Measurements from ENCODE around the gene NUDT22.

NUDT22 gene

DNA sequence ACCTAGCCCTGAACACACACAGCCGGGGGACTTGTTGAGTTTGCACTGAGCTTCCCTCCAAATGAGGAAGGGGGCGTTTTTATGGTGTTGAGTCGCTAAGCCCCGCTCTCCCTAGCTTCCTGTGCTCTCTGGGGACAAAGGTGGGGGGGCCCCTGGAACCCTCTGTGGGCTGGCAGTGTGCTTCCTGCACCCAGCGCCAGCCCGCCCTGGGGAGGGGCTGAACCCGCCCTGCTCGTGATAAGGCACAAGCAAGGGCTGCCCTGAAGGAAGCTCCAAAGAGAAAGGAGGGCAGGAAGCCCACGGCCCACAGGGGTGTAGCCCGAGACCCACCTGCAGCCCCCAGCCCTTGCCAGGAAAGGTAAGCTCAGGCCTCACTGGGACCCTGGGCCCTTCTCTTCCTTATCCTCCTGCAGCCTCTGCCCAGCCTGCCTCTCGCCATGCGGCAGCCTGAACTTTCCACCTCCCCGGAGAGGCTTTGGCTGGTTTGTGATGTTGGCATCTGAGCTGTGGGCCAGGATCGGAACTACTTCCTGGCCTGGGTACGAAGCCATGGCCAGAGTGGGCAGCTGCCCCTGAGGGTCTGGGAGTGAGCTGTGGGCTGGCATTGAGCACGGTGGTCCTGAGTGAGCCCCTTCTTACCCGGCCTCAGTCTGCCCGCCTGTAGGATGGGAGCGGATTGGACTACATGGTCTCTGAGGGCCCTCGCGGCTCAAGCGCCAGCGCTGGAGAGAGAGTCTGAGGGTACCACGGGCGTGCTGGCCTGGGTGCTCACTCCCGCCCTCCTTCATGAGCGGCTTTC is 19.4 kb upstream of the NUDT22 start, which contains the start of gene FERMT3:
Gene FERMT3, plus strand, starts transcription at position 265 of the 799 bp plus-strand sequence. CDS start 644 bp downstream, outside the sequence.
- peak in 2 of 3 donors; percentile 67 to 70 for DNase-seq (ENCODE audit: low read depth in 3 of 3)

DNA sequence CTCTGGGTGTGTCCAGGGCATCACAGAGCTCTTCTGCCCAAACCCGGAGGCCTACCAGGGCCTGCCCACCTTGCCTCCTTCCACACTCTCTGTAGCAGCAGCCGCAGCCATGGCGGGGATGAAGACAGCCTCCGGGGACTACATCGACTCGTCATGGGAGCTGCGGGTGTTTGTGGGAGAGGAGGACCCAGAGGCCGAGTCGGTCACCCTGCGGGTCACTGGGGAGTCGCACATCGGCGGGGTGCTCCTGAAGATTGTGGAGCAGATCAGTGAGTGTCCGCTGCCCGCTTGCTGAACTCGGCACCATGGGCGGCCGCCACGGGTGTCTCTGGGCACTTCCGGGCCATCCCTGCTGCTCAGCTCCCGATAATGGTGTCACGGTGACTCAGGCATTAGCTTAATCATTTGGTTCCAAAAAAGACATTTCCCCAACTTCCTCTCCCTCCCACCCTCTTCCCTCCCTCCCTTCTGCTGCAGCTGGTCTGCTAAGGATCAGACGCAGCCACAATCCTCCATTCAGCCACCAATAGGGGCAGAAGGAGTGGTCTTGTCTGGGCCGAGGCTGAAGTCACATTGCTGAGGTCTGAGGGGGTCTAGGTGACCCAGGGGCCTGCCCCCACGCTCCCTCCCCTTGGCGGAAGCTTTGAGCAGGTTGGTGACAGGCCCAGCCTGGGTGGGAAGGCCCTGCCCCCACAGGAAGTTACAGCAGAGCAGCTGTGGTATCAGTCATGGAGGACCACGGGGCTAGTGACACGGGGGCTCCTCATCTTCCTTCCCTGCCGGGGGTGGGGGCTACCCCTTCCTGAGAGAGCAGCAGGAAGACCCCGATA is 18.6 kb upstream of the NUDT22 start:
- peak in 2 of 3 donors; percentile 77 to 79 for DNase-seq (ENCODE audit: low read depth in 3 of 3)

DNA sequence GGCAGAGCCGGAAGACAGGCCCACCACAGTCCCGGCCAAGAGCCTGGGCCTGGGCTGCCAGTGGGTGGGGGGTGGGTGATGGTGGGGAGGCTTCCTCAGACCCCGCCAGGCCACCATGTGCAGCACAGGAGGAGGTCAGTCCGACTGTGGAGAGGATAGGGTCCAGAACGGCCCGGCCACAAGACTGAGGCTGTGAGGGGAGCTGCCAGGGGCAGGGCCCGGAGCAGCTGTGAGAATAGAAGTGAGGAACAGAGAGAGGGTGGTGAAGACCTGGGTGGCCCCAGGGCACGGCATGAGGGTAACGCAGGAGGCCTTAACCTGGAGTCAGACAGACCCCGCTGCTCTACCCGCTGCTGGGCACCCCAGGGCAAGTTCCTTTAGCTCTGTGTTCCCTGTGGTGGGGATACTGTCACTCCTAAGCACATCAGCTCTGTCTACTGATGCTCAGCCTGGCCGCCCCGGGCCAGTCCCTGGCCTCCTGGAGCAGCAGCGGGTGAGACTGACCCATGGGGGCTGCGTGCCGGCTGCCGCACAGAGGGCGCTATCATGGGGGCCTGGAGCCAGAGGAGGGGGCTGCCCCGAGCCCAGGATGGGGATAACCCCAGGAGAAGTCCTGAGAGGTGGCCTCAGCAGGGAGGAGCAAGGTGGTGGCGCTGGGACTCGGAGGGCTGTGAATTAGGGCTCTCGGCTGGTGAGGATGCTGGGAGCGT is 17.8 kb upstream of the NUDT22 start:
- DNase-seq (ENCODE audit: low read depth in 3 of 3): no peak

DNA sequence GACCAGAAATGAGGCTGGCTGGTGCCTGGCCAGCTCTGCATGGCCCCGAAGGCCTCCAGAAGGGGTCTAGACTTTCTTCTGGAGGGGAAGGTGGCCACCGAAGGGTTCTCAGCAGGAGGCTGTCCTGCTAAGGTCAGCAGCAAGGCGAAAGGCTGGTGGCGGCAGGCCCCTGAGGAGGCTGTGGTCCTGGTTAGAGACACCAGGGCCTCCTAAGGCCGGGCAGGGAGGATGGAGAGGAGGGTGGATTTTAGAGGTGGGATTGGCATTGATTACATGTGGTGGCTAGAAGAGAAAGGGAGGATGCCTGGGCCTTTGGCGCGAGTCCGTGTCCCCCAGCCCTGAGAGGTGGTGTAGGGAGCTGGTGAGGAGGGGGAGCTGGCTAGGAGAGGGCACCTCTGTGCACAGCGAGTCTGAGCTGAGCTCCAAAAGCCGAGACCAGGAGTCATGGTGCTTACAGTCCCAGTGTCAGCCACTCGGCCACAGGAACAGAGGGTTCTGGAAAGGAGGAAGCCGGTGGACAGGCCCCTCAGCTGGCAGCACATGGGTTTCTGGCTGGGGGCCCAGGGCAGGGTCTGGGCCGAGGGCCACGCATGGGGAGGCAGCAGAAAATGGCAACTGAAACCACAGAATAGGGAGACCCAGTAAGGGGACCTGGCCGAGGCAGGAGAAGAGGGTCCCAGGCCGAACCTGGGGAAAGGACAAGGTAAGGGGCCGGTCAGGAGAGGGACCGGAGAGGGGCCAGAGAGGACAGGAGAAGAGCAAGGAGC is 17.1 kb upstream of the NUDT22 start:
- no peak for DNase-seq (ENCODE audit: low read depth in 3 of 3)

DNA sequence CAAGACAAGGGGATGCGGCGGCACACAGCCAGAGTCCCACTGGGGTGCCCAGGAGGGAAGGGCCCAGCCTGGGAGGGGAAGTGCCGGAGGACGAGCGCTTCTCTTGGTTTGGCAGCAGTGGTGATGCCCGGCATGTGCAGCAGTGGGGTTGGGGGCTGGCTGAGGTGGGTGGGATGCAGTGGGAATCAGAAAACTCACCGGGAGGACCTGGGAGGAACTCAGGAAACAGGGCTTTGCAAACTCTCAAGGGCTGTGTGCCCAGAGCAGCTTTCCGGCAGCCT is 16.6 kb upstream of the NUDT22 start:
- no peak for DNase-seq (ENCODE audit: low read depth in 3 of 3)

DNA sequence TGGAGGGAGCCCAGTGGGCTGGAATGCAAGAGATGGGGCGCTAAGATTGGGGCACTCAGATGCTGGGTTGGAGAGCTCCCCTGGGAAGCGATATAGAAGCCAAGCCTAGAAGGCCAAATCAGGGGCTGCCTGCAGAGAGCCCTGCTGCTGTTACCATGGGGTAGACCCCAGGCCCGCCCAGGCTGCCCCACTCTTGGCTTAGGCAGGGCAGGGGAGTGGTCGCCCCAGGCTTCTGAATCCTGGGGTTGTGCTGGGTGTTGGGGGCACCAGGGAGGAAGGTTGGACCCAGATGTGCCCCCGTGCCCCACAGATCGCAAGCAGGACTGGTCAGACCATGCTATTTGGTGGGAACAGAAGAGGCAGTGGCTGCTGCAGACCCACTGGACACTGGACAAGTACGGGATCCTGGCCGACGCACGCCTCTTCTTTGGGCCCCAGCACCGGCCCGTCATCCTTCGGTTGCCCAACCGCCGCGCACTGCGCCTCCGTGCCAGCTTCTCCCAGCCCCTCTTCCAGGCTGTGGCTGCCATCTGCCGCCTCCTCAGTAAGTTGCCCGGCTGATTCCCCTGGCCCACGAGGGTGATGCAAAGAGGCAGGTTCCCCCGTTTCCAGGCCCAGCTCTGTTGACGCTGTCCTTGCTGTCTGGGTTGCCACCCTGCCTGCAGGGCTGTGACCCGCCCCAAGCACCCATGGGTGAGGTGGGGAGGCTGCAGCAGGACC is 15.6 kb upstream of the NUDT22 start:
- DNase-seq (ENCODE audit: low read depth in 3 of 3): no peak

DNA sequence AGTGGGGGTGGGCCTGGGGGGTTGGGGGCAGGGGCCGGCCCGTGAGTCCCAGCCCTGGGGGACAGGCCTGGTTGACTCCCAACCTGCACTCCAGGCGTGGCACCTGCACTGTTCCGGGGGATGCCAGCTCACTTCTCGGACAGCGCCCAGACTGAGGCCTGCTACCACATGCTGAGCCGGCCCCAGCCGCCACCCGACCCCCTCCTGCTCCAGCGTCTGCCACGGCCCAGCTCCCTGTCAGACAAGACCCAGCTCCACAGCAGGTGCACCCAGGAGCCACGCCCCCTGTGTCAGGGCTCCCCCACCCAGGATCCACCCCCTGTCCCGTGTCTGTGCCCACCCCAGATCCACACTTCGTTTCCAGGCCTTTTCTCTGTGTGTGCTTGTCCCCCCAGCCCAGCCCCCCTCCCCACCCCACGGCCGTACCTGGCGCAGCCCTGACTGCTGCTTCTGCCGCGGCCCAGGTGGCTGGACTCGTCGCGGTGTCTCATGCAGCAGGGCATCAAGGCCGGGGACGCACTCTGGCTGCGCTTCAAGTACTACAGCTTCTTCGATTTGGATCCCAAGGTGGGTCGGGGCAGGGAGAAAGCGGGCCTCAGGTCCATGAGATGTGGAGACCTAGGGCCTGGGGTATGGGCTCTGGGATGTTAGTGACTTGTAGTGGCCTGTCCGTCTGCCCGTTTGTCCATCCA is 14.7 kb upstream of the NUDT22 start:
- no peak for DNase-seq (ENCODE audit: low read depth in 3 of 3)

DNA sequence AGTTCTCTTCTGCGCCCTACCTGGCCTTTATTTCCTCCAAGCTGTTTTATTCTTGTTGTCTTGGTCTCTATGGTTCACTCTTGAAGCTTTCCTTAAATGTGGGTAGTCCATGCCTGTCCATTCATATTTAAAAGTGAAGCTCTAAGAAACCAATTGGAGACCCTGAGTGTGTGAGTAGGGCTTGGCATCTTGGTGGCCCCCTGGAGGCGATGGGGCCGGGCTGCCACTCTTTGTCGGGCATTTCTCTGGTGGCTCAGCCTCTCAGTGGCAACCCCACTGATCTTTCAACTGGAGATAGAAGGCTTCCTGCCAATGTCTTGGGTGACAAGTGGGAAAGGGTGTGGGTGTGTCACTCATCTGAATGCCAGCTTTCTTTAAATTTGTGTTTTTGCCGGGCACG is 9.2 kb upstream of the NUDT22 start:
- no peak for DNase-seq (ENCODE audit: low read depth in 3 of 3)

DNA sequence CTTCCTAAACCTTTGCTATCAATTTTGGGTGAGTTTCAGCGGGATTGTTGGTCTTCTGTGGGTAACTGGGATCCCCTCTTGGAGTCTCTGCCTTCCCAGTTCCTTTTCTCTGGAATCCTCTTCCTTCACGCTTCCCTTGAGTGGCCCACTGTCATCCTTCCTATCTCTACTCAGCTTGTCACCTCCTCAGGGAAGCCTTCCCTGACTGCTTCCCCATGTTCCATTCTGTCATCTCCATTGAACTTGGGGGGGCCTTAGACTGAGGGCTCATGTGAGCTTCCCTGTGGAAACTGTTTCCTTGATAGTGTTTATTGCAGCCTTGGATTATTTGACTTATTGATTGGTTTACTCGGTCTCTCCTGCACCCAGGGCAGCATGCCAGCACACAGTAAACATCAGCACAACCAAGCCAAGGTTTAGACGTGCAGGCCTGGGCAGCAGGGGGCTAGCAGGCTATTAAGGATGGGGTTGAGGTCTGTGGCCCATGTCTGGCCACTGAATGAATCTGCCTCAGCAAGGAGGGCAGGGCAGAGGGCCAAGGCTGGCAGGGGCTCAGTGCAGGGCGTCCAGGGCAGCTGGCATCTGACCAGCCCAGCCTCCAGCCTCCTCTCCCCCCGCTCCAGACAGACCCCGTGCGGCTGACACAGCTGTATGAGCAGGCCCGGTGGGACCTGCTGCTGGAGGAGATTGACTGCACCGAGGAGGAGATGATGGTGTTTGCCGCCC is 7.3 kb upstream of the NUDT22 start:
- no peak for DNase-seq (ENCODE audit: low read depth in 3 of 3)

DNA sequence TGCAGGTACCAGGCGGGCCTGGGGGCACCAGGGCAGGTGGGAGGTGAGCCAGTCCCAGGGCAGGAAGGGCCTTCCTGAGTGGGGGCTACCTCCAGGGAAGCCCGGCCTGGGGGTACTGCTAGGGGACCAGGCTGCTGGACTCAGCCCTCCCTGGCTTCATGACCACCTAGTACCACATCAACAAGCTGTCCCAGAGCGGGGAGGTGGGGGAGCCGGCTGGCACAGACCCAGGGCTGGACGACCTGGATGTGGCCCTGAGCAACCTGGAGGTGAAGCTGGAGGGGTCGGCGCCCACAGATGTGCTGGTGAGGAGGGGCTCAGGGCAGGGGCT is 6.8 kb upstream of the NUDT22 start:
- no peak for DNase-seq (ENCODE audit: low read depth in 3 of 3)

DNA sequence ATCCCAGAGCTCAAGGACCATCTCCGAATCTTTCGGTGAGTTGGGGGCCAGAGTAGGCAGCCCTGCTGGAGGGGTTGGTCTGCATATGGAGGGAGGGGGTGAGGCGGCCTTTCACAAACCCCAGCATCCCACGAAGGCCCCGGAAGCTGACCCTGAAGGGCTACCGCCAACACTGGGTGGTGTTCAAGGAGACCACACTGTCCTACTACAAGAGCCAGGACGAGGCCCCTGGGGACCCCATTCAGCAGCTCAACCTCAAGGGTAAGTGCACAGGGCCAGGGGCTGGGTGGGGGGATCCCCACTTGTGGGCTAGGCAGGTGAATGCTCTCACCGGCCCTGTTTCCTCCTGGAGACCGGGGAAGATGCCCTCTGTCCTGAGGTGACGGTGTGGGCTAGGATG is 6.3 kb upstream of the NUDT22 start:
- no peak for DNase-seq (ENCODE audit: low read depth in 3 of 3)

DNA sequence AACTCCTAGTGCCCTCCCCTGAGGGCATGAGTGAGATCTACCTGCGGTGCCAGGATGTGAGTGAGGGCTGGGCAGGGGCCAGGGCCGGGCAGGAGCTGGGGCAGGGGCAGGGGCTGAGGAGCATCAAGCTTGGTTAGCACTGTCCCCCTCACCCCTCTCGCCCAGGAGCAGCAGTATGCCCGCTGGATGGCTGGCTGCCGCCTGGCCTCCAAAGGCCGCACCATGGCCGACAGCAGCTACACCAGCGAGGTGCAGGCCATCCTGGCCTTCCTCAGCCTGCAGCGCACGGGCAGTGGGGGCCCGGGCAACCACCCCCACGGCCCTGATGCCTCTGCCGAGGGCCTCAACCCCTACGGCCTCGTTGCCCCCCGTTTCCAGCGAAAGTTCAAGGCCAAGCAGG is 5.8 kb upstream of the NUDT22 start:
- DNase-seq (ENCODE audit: low read depth in 3 of 3): no peak

DNA sequence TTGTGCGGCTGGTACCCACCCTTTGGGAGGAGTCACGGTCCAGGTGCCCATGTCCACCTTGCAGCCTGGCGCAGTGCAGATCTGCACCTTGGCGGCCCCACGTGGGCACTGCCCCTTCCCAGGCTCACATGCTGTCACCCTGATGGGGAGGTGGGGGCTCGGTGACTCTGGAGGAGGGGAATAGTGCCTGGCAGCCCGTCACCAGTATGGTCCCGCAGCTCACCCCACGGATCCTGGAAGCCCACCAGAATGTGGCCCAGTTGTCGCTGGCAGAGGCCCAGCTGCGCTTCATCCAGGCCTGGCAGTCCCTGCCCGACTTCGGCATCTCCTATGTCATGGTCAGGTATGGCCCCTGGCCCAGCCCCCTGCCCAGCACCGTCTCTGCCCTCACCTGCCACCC is 5.3 kb upstream of the NUDT22 start:
- no peak for DNase-seq (ENCODE audit: low read depth in 3 of 3)

DNA sequence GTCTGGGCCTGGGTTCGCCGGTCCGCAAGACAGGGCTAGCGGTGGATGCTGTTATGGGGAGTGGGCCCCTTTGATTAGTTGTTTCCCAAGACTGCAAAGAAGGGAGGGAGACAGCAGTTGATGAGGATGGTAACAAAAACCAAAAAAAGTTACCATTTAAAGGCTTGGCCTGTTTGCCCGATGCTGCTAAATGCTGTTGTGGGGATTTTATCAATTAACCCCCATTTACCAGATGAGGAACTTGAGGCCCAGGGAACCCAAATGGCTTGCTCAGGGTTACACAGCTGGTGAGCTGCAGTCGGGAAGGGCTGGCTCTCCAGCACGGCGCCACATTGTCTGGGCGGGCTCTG is 3.4 kb upstream of the NUDT22 start:
- no peak for DNase-seq (ENCODE audit: low read depth in 3 of 3)

DNA sequence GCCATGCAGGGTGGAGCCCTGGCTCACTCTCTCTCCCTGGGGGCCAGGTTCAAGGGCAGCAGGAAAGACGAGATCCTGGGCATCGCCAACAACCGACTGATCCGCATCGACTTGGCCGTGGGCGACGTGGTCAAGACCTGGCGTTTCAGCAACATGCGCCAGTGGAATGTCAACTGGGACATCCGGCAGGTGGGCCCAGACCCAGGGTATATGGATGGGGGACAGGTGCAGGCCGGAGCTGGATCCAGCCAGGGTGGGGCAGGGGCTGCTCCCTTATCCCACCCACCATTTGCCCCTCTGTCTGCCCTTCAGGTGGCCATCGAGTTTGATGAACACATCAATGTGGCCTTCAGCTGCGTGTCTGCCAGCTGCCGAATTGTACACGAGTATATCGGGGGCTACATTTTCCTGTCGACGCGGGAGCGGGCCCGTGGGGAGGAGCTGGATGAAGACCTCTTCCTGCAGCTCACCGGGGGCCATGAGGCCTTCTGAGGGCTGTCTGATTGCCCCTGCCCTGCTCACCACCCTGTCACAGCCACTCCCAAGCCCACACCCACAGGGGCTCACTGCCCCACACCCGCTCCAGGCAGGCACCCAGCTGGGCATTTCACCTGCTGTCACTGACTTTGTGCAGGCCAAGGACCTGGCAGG is 2.9 kb upstream of the NUDT22 start:
- no peak for DNase-seq (ENCODE audit: low read depth in 3 of 3)

DNA sequence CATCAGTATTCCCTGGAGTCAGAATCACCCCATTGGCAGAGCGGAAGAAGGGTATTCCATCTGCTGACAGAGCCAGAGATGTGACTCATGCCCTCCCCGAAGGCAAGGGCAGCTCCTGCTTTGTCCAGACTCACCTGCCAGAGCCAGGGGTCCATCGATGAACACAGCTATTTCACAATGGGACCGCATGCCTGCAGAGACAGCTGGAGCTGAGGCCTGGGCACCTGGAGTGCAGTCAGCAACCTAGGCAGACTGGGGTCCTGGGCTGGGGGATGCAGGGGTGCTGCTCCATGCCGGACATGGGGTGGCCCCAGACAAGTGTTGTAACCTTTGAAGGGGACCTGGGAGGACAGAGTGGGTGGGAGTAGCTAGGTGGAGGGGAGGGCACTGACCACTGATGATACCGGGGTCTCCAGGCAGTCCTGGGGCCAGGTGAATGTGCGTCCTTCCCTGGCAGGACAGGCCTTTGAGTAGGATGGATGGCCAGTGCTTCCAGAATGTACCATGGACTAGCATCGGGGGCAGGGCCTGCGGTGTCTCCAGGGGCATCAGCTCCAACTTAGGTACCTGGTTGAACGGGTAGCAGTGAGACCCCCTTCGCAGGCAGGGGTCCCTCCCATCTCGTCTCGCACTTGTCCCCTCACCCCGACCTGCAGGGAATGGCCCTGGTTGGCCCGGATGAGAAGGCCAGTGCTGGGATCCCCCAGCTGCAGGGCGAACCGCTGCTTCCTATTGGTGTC is 1.8 kb upstream of the NUDT22 start:
- no peak for DNase-seq (ENCODE audit: low read depth in 3 of 3)

DNA sequence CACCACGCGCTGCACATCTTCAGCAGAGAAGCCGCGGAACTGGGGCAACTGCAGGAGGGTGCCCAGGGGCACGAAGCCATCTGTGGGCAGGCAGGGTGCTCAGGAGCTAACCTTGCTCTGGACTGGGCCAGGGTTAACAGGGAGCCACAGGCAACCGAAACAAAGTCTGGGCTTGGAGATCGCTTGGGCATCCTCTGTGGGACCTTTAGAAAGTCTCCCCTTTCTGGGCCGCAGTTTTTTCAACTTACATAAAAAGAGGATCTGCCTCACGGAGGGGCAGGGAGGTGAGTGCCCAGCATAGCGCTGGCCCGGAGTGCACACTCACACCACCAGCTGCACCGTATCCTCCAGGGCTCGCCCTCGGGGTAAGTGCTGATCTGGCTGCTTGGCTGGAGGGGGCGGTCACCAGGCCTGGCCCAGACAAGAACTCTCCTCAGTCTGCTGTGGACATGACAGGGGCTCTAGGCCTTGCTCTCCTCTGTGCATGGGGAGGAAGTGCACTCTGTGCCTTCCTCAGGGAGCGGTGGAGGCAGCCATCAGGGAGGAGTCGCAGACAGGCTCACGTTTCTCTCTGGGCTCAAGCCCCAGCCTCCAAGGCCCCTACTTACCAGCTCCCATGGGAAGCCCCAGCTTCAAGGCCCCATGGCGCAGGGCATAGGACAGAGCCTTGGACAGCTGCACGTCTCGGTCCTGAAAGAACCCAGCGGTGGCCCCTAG is 1.0 kb upstream of the NUDT22 start:
- DNase-seq (ENCODE audit: low read depth in 3 of 3): no peak

DNA sequence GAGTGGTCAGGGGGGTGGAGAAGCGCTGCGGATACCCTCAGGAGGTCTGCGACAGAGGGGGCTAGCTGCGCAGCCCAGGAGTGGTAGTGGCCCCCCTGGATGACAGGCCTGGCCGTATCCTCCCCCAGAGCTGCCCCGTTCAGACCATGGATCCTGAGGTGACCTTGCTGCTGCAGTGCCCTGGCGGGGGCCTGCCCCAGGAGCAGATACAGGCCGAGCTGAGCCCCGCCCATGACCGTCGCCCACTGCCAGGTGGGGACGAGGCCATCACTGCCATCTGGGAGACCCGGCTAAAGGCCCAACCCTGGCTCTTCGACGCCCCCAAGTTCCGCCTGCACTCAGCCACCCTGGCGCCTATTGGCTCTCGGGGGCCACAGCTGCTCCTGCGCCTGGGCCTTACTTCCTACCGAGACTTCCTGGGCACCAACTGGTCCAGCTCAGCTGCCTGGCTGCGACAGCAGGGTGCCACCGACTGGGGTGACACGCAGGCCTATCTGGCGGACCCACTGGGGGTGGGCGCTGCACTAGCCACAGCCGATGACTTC is 505 bp downstream of the NUDT22 start:
- peak in 1 of 3 donors; percentile 51 for DNase-seq (ENCODE audit: low read depth in 3 of 3)

All from stimulated activated CD4-positive, alpha-beta T cell treated with anti-CD3 and anti-CD28 coated beads, TNF-alpha, amount 100 ng/mL, for 48 hours (primary cell).